Uterus (tissue), 4 donors: ENCODE data around the gene TBC1D32. TPM values are rescaled to one million over a fixed set of nuclear protein-coding genes. Genes with fewer than 3 reads are reported as not detected.

ENCODE experiments used
- DNase-seq, 2 donors: peaks; one replicate each; pipeline ENCODE4 v3.0.0-alpha.2; 2019 to 2020
- H3K27ac ChIP-seq, 2 donors: fragments of 200-600 bp; sonication (generic); 1 replicate in 1 of 2; 2 replicates in 1 of 2; pipeline ENCODE4 v1.5.1; 2016 to 2018
- H3K27me3 ChIP-seq, 2 donors: fragments of 200-600 bp; sonication (generic); one replicate each; pipeline ENCODE4 v1.5.1; 2018 to 2019; ENCODE audit warnings: control low read depth in 1 of 2
- H3K36me3 ChIP-seq, 2 donors: fragments of 200-600 bp; sonication (generic); one replicate each; pipeline ENCODE4 v1.5.1; 2019; ENCODE audit warnings: control low read depth in 1 of 2
- H3K4me1 ChIP-seq, 2 donors: fragments of 200-600 bp; sonication (generic); one replicate each; pipeline ENCODE4 v1.5.1; 2018 to 2019; ENCODE audit warnings: control low read depth in 1 of 2
- H3K4me3 ChIP-seq, 2 donors: fragments of 200-600 bp; sonication (generic); 1 replicate in 1 of 2; 2 replicates in 1 of 2; pipeline ENCODE4 v1.5.1; 2018 to 2019; ENCODE audit warnings: mild to moderate bottlenecking in 1 of 2
- H3K9me3 ChIP-seq, 2 donors: fragments of 200-600 bp; sonication (generic); one replicate each; pipeline ENCODE4 v1.5.1; 2019; ENCODE audit warnings: control low read depth in 1 of 2
- CTCF ChIP-seq, 4 experiments: fragments of 200-600 bp in 2 of 4; fragments of 450-650 bp in 2 of 4; sonication (generic) in 2 of 4; IDR thresholded peaks; one replicate each; pipeline ENCODE4 v1.5.1; 2016 to 2019; ENCODE audit warnings: antibody characterized with exemption in 4 of 4, mild to moderate bottlenecking in 2 of 4, moderate library complexity in 1 of 4
- POLR2A ChIP-seq, 2 donors: fragments of 450-650 bp; IDR thresholded peaks; one replicate each; pipeline ENCODE4 v1.6.1; 2016; ENCODE audit warnings: antibody characterized with exemption in 2 of 2, mild to moderate bottlenecking in 1 of 2, moderate library complexity in 1 of 2
- intact Hi-C: fragments of 100-400 bp; cut with DNase I; formaldehyde crosslinking; loops from one replicate; pipeline ENCODE4 v1.15.1; 2023; ENCODE audit warnings: low total_unique reads
- total RNA-seq, 4 donors: library from RNA; depleted of rRNA in 3 of 4; stranded (reverse); fragments of >200 nt in 3 of 4; gene quantifications; one replicate each; pipeline versions ENCODE4 v1.1.0 to v1.2.4, GENCODE V29; 2014 to 2023
- donor health status: DM: yes; HTN: yes; CAD: no.

TBC1D32 gene
- total RNA-seq, 4 donors from 2014 or later = 2.1 to 73.0 (median 10.1) TPM

GRCh38 chr6:121365536-121366521, 31.5 kb upstream of the TBC1D32 start:
- Histone ChIP-seq H3K9me3 (no peaks in the 10 kb centered on the region), H3K27ac (no peak overlapping the region), H3K36me3 (no peaks in the 10 kb centered on the region), H3K27me3 (no peaks in the 10 kb centered on the region), H3K4me1 (no peaks in the 10 kb centered on the region), H3K4me3 (no peak overlapping the region)
- TF ChIP-seq POLR2A (IDR thresholded peaks at IDR 0.05) = no peak
- TF ChIP-seq CTCF (IDR thresholded peaks at IDR 0.05) = no peak
- intact Hi-C loops = no loop called here
- no peak for DNase-seq

- no peaks in the 10 kb centered on the region for H3K36me3 ChIP-seq
- no peaks in the 10 kb centered on the region for H3K4me1 ChIP-seq
- no peak overlapping the region for H3K27ac ChIP-seq
- H3K9me3 ChIP-seq = no peaks in the 10 kb centered on the region
- intact Hi-C loops = no loop called here
- DNase-seq = no peak
- no peak for TF ChIP-seq POLR2A (IDR thresholded peaks at IDR 0.05)
- TF ChIP-seq CTCF (IDR thresholded peaks at IDR 0.05) = no peak
- no peak overlapping the region for H3K4me3 ChIP-seq
- no peaks in the 10 kb centered on the region for H3K27me3 ChIP-seq
These were observed 22.3 kb upstream of the TBC1D32 start for GRCh38 chr6:121356575-121356974.

GRCh38 chr6:121354764-121355163, 20.5 kb upstream of the TBC1D32 start:
- no peaks in the 10 kb centered on the region for H3K4me1 ChIP-seq
- H3K27me3 ChIP-seq = no peaks in the 10 kb centered on the region
- no peak overlapping the region for H3K27ac ChIP-seq
- no peak for TF ChIP-seq CTCF (IDR thresholded peaks at IDR 0.05)
- TF ChIP-seq POLR2A (IDR thresholded peaks at IDR 0.05) = no peak
- no peak for DNase-seq
- no peaks in the 10 kb centered on the region for H3K9me3 ChIP-seq
- intact Hi-C loops = no loop called here
- no peaks in the 10 kb centered on the region for H3K36me3 ChIP-seq
- H3K4me3 ChIP-seq = no peak overlapping the region

- no peak for TF ChIP-seq CTCF (IDR thresholded peaks at IDR 0.05)
- no peak for TF ChIP-seq POLR2A (IDR thresholded peaks at IDR 0.05)
- intact Hi-C loops = no loop called here
- Histone ChIP-seq H3K27me3 (no peaks in the 10 kb centered on the region), H3K36me3 (no peaks in the 10 kb centered on the region), H3K27ac (no peak overlapping the region), H3K4me1 (no peaks in the 10 kb centered on the region), H3K9me3 (no peaks in the 10 kb centered on the region), H3K4me3 (no peak overlapping the region)
- DNase-seq = no peak
These were observed 18.7 kb upstream of the TBC1D32 start for GRCh38 chr6:121352941-121353340.

GRCh38 chr6:121351916-121352315, 17.6 kb upstream of the TBC1D32 start:
- no peaks in the 10 kb centered on the region for H3K9me3 ChIP-seq
- no peak overlapping the region for H3K27ac ChIP-seq
- H3K27me3 ChIP-seq = no peaks in the 10 kb centered on the region
- no peak overlapping the region for H3K4me3 ChIP-seq
- DNase-seq = no peak
- no peaks in the 10 kb centered on the region for H3K4me1 ChIP-seq
- TF ChIP-seq CTCF (IDR thresholded peaks at IDR 0.05) (no peak), POLR2A (IDR thresholded peaks at IDR 0.05) (no peak)
- intact Hi-C loops = no loop called here
- H3K36me3 ChIP-seq = no peaks in the 10 kb centered on the region
